ENCODE data around the gene PSRC1.
"Not testable (repeated sequence)": the region's sequence is repeated elsewhere in the genome, so short reads cannot be mapped to it uniquely, and the experiment has no call there.

Gene PSRC1

GRCh38 chr1:109295712-109296415 is 12.9 kb upstream of the PSRC1 start:
- no peak for DNase-seq

GRCh38 chr1:109294481-109294880 is 11.5 kb upstream of the PSRC1 start:
- DNase-seq: no peak

- no peak for DNase-seq
These were observed 10.1 kb upstream of the PSRC1 start for GRCh38 chr1:109293026-109293425.

- DNase-seq: no peak
These were observed 9.4 kb upstream of the PSRC1 start for GRCh38 chr1:109292364-109292763.

- DNase-seq: no peak
These were observed 8.1 kb upstream of the PSRC1 start for GRCh38 chr1:109290998-109291397.

- DNase-seq: no peak
These were observed 7.2 kb upstream of the PSRC1 start for GRCh38 chr1:109290137-109290536.

- DNase-seq: not testable (repeated sequence)
These were observed 3.8 kb upstream of the PSRC1 start for GRCh38 chr1:109286762-109287161.

GRCh38 chr1:109283748-109284600 is 1.0 kb upstream of the PSRC1 start:
- no peak for DNase-seq

GRCh38 chr1:109282497-109282951 is 421 bp downstream of the PSRC1 start:
- DNase-seq: no peak

GRCh38 chr1:109281680-109282496 is 1.1 kb downstream of the PSRC1 start:
- DNase-seq: no peak

GRCh38 chr1:109280862-109281261 is 2.1 kb downstream of the PSRC1 start:
- DNase-seq: no peak

- DNase-seq: no peak
These were observed 3.2 kb downstream of the PSRC1 start for GRCh38 chr1:109279615-109280278.

- peak; percentile 73 for DNase-seq
These were observed 5.3 kb downstream of the PSRC1 start for GRCh38 chr1:109277434-109278204.

- DNase-seq: peak; percentile 31
These were observed 7.1 kb downstream of the PSRC1 start for GRCh38 chr1:109275706-109276345.

GRCh38 chr1:109274533-109275476 is 8.1 kb downstream of the PSRC1 start:
- DNase-seq: no peak

- DNase-seq: no peak
These were observed 9.2 kb downstream of the PSRC1 start for GRCh38 chr1:109273570-109274288.

- peak; percentile 18 for DNase-seq
These were observed 10.0 kb downstream of the PSRC1 start for GRCh38 chr1:109272831-109273547.

GRCh38 chr1:109272021-109272799 is 10.7 kb downstream of the PSRC1 start:
- DNase-seq: peak; percentile 58
